Endothelial cell of umbilical vein (primary cell): ENCODE results near the gene WHRN. TPM values are rescaled to one million over a fixed set of nuclear protein-coding genes. Genes with fewer than 3 reads are reported as not detected.

Experiments used
- BruUV-seq: library from RNA; stranded (reverse); fragments of 400-500 nt; replicated peaks from 2 replicates; lab custom pipeline; 2021; lab: Mats Ljungman, UMichigan
- CTCF ChIA-PET: fragments of 300-600, 350-600 bp; sonication (Branson Sonifier 250); formaldehyde crosslinking; loops from one replicate; lab custom pipeline; 2021; ENCODE audit warnings: antibody characterized with exemption, inconsistent platforms; lab: Charles Lee
- POLR2A ChIA-PET: fragments of 300-600, 350-600 bp; sonication (Branson Sonifier 250); formaldehyde crosslinking; loops from one replicate; lab custom pipeline; 2021; ENCODE audit warnings: antibody characterized with exemption, inconsistent platforms; lab: Charles Lee
- DNase-seq: peaks from one replicate; pipeline ENCODE4 v3.0.0-alpha.2; 2011; ENCODE audit warnings: low read depth, low spot score
- FAIRE-seq: peaks from 2 replicates; lab custom pipeline; 2011; peaks lifted over from hg19 to GRCh38; lab: Jason Lieb, UNC
- H2AFZ ChIP-seq: 2 replicates; pipeline ENCODE4 v1.6.0; 2012; ENCODE audit warnings: low read depth, low read length, control low read depth, inconsistent platforms
- H3K27ac ChIP-seq: 2 replicates; pipeline ENCODE4 v1.5.1; 2011; ENCODE audit warnings: low read depth, mild to moderate bottlenecking, control low read depth, low read length, moderate library complexity; ENCODE audit not compliant: insufficient read depth
- H3K27me3 ChIP-seq, 2 experiments: 2 replicates each; pipeline versions ENCODE4 v1.6.0 to v1.6.1; 2011; ENCODE audit warnings: low read length in 2 of 2, mixed read lengths in 1 of 2; ENCODE audit not compliant: control insufficient read depth in 2 of 2, insufficient read depth in 2 of 2
- H3K36me3 ChIP-seq, 2 experiments: 2 replicates in 1 of 2; 3 replicates in 1 of 2; pipeline ENCODE4 v1.5.1; 2011; ENCODE audit warnings: low read length in 2 of 2, mild to moderate bottlenecking in 1 of 2, moderate library complexity in 1 of 2; ENCODE audit not compliant: control insufficient read depth in 2 of 2, insufficient read depth in 2 of 2; ENCODE audit errors: extremely low read depth in 1 of 2
- H3K4me1 ChIP-seq: 3 replicates; pipeline ENCODE4 v1.5.1; 2011; ENCODE audit warnings: mild to moderate bottlenecking, low read length; ENCODE audit not compliant: control insufficient read depth, insufficient read depth; ENCODE audit errors: extremely low read depth
- H3K4me2 ChIP-seq: 2 replicates; pipeline ENCODE4 v1.6.1; 2011; ENCODE audit warnings: low read length, control low read depth, mixed read lengths; ENCODE audit not compliant: insufficient read depth
- H3K4me3 ChIP-seq, 3 experiments: fragments of 200-600 bp in 1 of 3; sonication (generic), shearing (Covaris generic) in 1 of 3; replicated peaks in 1 of 3; 2 replicates each; pipeline ENCODE4 v1.5.1; 2011 to 2016; ENCODE audit warnings: control low read depth in 3 of 3, low read length in 3 of 3, mild to moderate bottlenecking in 2 of 3, inconsistent platforms in 1 of 3, low read depth in 1 of 3, moderate library complexity in 1 of 3; ENCODE audit not compliant: insufficient read depth in 1 of 3
- H3K79me2 ChIP-seq: 2 replicates; pipeline ENCODE4 v1.6.0; 2012; ENCODE audit warnings: low read length, inconsistent platforms; ENCODE audit not compliant: control insufficient read depth, insufficient read depth
- H3K9ac ChIP-seq: replicated peaks from 2 replicates; pipeline ENCODE3; 2011; ENCODE audit warnings: low read length, control low read depth; ENCODE audit not compliant: insufficient read depth; ENCODE audit errors: extremely low read depth
- H3K9me1 ChIP-seq: replicated peaks from 3 replicates; pipeline ENCODE4 v1.6.0; 2011; ENCODE audit warnings: mild to moderate bottlenecking, low read length; ENCODE audit not compliant: control insufficient read depth, insufficient read depth; ENCODE audit errors: extremely low read depth
- H3K9me3 ChIP-seq: replicated peaks from 2 replicates; pipeline ENCODE4 v1.5.1; 2012; ENCODE audit warnings: low read length, inconsistent platforms; ENCODE audit not compliant: control insufficient read depth, insufficient read depth
- H4K20me1 ChIP-seq: replicated peaks from 2 replicates; pipeline ENCODE3; 2011; ENCODE audit warnings: mild to moderate bottlenecking, low read length; ENCODE audit not compliant: control insufficient read depth, insufficient read depth; ENCODE audit errors: extremely low read depth
- EZH2 ChIP-seq: IDR thresholded peaks from 2 replicates; pipeline ENCODE4 v1.6.1; 2012; ENCODE audit warnings: borderline replicate concordance, low read depth, mild to moderate bottlenecking, moderate library complexity, low read length, inconsistent platforms; ENCODE audit not compliant: severe bottlenecking
- FOS ChIP-seq: IDR thresholded peaks from 2 replicates; pipeline ENCODE4 v1.6.1; 2011; ENCODE audit warnings: mild to moderate bottlenecking, low read length, moderate library complexity, borderline replicate concordance; ENCODE audit not compliant: insufficient read depth
- GATA2 ChIP-seq: IDR thresholded peaks from 2 replicates; pipeline ENCODE4 v1.7.0; 2011; ENCODE audit warnings: low read depth, mild to moderate bottlenecking, moderate library complexity, mixed read lengths, low read length; ENCODE audit not compliant: insufficient read length, insufficient read depth
- JUN ChIP-seq: IDR thresholded peaks from 2 replicates; pipeline ENCODE4 v1.6.1; 2011; ENCODE audit warnings: borderline replicate concordance, low read depth; ENCODE audit not compliant: insufficient read length, insufficient read depth
- MYC ChIP-seq: IDR thresholded peaks from one replicate; pipeline ENCODE4 v1.6.1; 2011; ENCODE audit warnings: mild to moderate bottlenecking, low read depth, low read length
- POLR2A ChIP-seq: IDR thresholded peaks from 2 replicates; pipeline ENCODE4 v1.6.1; 2012; ENCODE audit warnings: low read depth, mild to moderate bottlenecking, control low read depth, low read length
- POLR2AphosphoS5 ChIP-seq: IDR thresholded peaks from 2 replicates; pipeline ENCODE4 v1.6.1; 2012; ENCODE audit warnings: low read depth, mild to moderate bottlenecking, control low read depth, low read length, moderate library complexity; ENCODE audit not compliant: insufficient read depth
- dilution Hi-C: fragments of 300-500 bp; cut with MboI; formaldehyde crosslinking; loops from one replicate; pipeline ENCODE4 v1.15.0; 2019; ENCODE audit warnings: low sequenced_read_pairs; ENCODE audit not compliant: extremely low pct_ligation_motif_present
- intact Hi-C: fragments of 100-400 bp; cut with micrococcal nuclease; formaldehyde crosslinking; loops from one replicate; pipeline ENCODE4 v1.10.0; 2022
- polyA plus RNA-seq, 4 experiments: library from polyadenylated mRNA; depleted of rRNA in 3 of 4; stranded (reverse) in 3 of 4; unstranded in 1 of 4; fragments of >200 nt; gene quantifications; 2 replicates each; pipeline versions ENCODE4 v1.2.1 to v1.2.3, GENCODE V29; 2011 to 2012; ENCODE audit warnings: missing spikeins in 1 of 4
- total RNA-seq: library from RNA; stranded (reverse); gene quantifications from 2 replicates; pipeline ENCODE4 v1.2.3, GENCODE V29; 2021
- TF ChIP-seq, protein P1 (sequence below): IDR thresholded peaks from 2 replicates; pipeline ENCODE4 v1.6.1; 2011; ENCODE audit not compliant: insufficient read depth, insufficient read length
- TF ChIP-seq, protein P2 (sequence below), 2 donors: IDR thresholded peaks; 1 replicate in 1 of 2; 2 replicates in 1 of 2; pipeline ENCODE4 v1.5.1; 2011; ENCODE audit warnings: low read length in 2 of 2, mild to moderate bottlenecking in 2 of 2, moderate library complexity in 2 of 2, control low read depth in 1 of 2, inconsistent platforms in 1 of 2, low read depth in 1 of 2; ENCODE audit not compliant: insufficient read depth in 1 of 2; ENCODE audit errors: extremely low read depth in 1 of 2

The WHRN gene
- total and polyA plus RNA-seq, 2 donors (not counting 3 experiments of a cell fraction or from before 2014, with no cell fraction given), result 0.35 to 0.69 TPM

DNA sequence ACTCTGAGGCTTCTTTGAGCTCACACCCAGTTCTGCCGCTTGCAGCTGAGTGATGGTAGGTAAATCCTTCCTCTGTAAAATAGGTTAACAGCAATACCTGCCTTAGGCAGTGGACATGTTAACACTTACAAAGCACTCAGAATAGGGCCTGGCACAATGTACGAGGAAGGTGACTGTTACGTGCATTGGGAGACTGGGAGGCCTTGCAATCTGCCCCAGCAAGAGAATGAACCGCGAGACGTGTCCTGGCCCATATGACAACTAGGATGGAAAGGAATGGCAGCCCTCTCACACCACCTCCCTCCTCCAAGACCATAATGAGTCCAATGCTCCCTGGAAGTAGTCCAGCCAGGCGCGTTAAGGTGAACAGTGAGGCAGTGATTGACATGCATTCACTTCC is 94.4 kb downstream of the WHRN start:
- Histone ChIP-seq H3K9me1 (no peaks in the 10 kb centered on the region), H2AFZ (no peak overlapping the region), H3K36me3 (no peaks in the 10 kb centered on the region), H3K4me2 (no peak overlapping the region), H3K27me3 (peaks cover 0 to 2% of the 10 kb centered on the region in 2 experiments), H3K27ac (no peak overlapping the region), H3K79me2 (no peaks in the 10 kb centered on the region), H3K9ac (no peak overlapping the region), H3K9me3 (no peaks in the 10 kb centered on the region), H3K4me3 (no peak overlapping the region), H3K4me1 (no peaks in the 10 kb centered on the region), H4K20me1 (no peaks in the 10 kb centered on the region)
- no peak for TF ChIP-seq GATA2
- TF ChIP-seq POLR2AphosphoS5, result no peak
- TF ChIP-seq FOS, result no peak
- intact Hi-C loops, result no loop called here
- ChIA-PET POLR2A (no interaction called here), CTCF (interaction anchor here (1.5 to 1.6 kb wide), 2 partner anchors 76 to 242 kb away, joined by 3 to 7 read pairs; no protein-coding TSS in a partner anchor)
- BruUV-seq, result no TSS peak
- dilution Hi-C loops, result no loop called here
- no peak for FAIRE-seq
- no peak for DNase-seq

DNA sequence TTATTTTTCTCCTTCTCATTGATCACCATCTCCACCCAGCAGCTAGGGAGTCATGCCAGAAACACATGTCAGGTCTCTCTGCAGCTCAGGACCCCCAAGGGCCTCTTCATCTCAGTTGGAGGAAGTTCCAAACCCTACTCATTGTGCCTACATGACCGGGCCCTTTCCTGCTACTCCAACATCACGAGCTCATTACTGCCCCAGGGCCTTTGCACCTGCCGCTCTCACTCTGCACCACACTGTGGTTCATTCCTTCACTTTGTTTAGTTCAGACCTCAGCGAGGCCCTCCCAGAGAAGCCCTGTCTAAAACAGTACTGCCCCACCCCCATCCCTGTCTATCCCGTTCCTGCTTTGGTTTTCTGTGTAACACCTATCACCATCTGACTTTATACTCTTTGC is 95.4 kb downstream of the WHRN start:
- no peaks in the 10 kb centered on the region for H3K9me1 ChIP-seq
- no peak overlapping the region for H2AFZ ChIP-seq
- dilution Hi-C loops (no loop called here), intact Hi-C loops (loop anchor here (5.0 kb wide), 1 partner anchor 1112 kb away; no protein-coding TSS in a partner anchor)
- no peak overlapping the region for H3K4me2 ChIP-seq
- H3K27me3 ChIP-seq, result peaks cover 0 to 2% of the 10 kb centered on the region in 2 experiments
- no peaks in the 10 kb centered on the region for H4K20me1 ChIP-seq
- no TSS peak for BruUV-seq
- DNase-seq (no peak), FAIRE-seq (no peak)
- ChIA-PET CTCF (interaction anchor here (1.0 to 9.5 kb wide), 4 partner anchors 77 to 271 kb away, joined by 3 to 397 read pairs (median 4); partner anchors contain the start of gene TEX53), POLR2A (no interaction called here)
- no peaks in the 10 kb centered on the region for H3K79me2 ChIP-seq
- H3K9me3 ChIP-seq, result no peaks in the 10 kb centered on the region
- H3K36me3 ChIP-seq, result no peaks in the 10 kb centered on the region
- H3K4me1 ChIP-seq, result no peaks in the 10 kb centered on the region
- no peak overlapping the region for H3K4me3 ChIP-seq
- TF ChIP-seq GATA2 (no peak), FOS (no peak), MYC (no peak), POLR2AphosphoS5 (no peak), POLR2A (no peak), EZH2 (no peak), JUN (no peak)
- TF ChIP-seq, protein P1, sequence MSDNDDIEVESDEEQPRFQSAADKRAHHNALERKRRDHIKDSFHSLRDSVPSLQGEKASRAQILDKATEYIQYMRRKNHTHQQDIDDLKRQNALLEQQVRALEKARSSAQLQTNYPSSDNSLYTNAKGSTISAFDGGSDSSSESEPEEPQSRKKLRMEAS, result no peak
- TF ChIP-seq, protein P2, sequence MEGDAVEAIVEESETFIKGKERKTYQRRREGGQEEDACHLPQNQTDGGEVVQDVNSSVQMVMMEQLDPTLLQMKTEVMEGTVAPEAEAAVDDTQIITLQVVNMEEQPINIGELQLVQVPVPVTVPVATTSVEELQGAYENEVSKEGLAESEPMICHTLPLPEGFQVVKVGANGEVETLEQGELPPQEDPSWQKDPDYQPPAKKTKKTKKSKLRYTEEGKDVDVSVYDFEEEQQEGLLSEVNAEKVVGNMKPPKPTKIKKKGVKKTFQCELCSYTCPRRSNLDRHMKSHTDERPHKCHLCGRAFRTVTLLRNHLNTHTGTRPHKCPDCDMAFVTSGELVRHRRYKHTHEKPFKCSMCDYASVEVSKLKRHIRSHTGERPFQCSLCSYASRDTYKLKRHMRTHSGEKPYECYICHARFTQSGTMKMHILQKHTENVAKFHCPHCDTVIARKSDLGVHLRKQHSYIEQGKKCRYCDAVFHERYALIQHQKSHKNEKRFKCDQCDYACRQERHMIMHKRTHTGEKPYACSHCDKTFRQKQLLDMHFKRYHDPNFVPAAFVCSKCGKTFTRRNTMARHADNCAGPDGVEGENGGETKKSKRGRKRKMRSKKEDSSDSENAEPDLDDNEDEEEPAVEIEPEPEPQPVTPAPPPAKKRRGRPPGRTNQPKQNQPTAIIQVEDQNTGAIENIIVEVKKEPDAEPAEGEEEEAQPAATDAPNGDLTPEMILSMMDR (IDR thresholded peaks at IDR 0.05; ENCODE audit: extremely low read depth in 1 of 2, insufficient read depth in 1 of 2, low read depth in 1 of 2, low read length in 2 of 2), result no peak
- no peak overlapping the region for H3K9ac ChIP-seq
- no peak overlapping the region for H3K27ac ChIP-seq
